BE2C (cell line): ENCODE results near the gene COL19A1.

Source experiments
- DNase-seq: peaks from one replicate; pipeline ENCODE4 v3.0.0-alpha.2; 2020
- H3K27me3 ChIP-seq: fragments of 250-450 bp; sonication (Bioruptor Pico); 2 replicates; pipeline ENCODE4 v1.5.1; 2020; ENCODE audit warnings: mild to moderate bottlenecking
- H3K36me3 ChIP-seq: fragments of 250-450 bp; sonication (Bioruptor Pico); 2 replicates; pipeline ENCODE4 v1.5.1; 2020; ENCODE audit warnings: mild to moderate bottlenecking
- H3K4me1 ChIP-seq: fragments of 250-450 bp; sonication (Bioruptor Pico); 2 replicates; pipeline ENCODE4 v1.5.1; 2020
- H3K4me3 ChIP-seq: 2 replicates; pipeline ENCODE4 v1.5.1; 2011; ENCODE audit warnings: low read depth, low read length
- H3K9me3 ChIP-seq: fragments of 250-450 bp; sonication (Bioruptor Pico); 2 replicates; pipeline ENCODE4 v1.5.1; 2020
- TF ChIP-seq, protein P1 (sequence below): IDR thresholded peaks from 2 replicates; pipeline ENCODE4 v1.5.1; 2012; ENCODE audit warnings: mild to moderate bottlenecking, low read depth, low read length

COL19A1 gene

DNA sequence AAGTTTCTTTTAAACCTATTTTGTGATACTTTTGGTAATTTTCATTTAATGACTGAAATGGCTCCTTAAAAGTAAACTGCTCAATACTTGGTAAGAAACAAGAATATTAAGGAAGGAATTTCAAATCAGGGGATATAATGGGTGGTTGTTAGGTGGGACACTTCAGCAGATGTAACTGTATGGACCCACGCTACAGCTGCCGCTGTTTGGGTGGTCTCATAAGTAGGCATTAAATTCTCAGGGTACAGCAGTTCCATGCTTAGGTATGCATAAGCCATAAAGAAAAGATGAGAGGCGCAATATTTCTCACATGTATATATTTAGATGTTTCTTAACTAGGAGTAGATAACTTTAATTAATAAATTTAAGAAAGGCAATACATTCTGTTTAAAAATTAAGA is 35.0 kb downstream of the COL19A1 start:
- Histone ChIP-seq H3K36me3 (no peaks in the 10 kb centered on the region), H3K27me3 (no peaks in the 10 kb centered on the region), H3K4me3 (no peak overlapping the region), H3K9me3 (no peaks in the 10 kb centered on the region), H3K4me1 (0 out of 2 replicates have a peak, but pooled peaks cover 4% of the 10 kb centered on the region)
- no peak for DNase-seq
- TF ChIP-seq, protein P1, sequence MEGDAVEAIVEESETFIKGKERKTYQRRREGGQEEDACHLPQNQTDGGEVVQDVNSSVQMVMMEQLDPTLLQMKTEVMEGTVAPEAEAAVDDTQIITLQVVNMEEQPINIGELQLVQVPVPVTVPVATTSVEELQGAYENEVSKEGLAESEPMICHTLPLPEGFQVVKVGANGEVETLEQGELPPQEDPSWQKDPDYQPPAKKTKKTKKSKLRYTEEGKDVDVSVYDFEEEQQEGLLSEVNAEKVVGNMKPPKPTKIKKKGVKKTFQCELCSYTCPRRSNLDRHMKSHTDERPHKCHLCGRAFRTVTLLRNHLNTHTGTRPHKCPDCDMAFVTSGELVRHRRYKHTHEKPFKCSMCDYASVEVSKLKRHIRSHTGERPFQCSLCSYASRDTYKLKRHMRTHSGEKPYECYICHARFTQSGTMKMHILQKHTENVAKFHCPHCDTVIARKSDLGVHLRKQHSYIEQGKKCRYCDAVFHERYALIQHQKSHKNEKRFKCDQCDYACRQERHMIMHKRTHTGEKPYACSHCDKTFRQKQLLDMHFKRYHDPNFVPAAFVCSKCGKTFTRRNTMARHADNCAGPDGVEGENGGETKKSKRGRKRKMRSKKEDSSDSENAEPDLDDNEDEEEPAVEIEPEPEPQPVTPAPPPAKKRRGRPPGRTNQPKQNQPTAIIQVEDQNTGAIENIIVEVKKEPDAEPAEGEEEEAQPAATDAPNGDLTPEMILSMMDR: no peak

DNA sequence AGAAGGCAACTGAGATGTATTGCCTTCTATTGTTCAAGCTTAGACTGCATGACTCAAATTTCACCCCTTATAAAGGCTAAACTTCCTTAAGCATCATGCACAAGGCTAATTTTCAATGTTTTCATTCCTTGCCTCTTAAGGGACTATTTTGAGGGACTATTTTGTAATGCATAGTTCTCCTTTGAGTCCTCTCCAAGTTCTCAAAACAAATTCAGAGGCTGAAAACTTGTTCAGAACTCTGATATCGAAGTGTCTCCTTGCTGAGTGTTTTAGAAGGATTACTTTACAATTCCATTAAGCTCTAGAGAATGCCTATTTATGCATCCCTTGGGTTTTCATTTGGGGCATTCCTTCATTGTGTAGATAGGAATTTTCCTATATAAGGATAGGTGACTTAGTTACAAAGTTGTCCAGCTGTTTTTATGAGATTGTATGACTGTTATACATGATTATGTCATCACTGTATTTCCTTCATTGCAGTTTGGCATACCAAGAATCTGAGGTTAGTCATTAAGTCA is 41.7 kb downstream of the COL19A1 start:
- H3K9me3 ChIP-seq: no peaks in the 10 kb centered on the region
- H3K4me3 ChIP-seq: no peak overlapping the region
- H3K4me1 ChIP-seq: no peaks in the 10 kb centered on the region
- H3K27me3 ChIP-seq: no peaks in the 10 kb centered on the region
- no peak for DNase-seq
- TF ChIP-seq, protein P1: no peak
- no peaks in the 10 kb centered on the region for H3K36me3 ChIP-seq

DNA sequence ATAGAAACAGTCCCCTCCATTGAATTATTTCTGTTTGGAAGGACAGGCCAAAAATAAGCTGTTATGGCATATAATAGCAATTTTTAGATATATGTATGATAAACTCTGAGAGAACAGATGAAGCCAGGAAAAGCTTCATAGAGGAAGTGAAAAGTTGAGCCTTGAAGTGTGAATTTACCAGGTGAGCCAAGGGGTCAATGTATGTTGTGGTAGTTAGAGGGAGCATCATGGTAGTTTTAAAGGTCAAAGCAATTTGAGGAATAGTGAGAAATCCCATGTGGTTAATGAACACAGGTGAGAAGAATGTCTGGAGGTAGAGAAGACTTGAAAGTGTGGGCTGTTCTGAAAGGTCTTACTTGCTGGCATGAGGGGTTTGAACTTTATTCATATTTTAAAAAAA is 47.0 kb downstream of the COL19A1 start:
- Histone ChIP-seq H3K4me3 (no peak overlapping the region), H3K4me1 (peaks cover 5% of the 10 kb centered on the region; the same call in 1 of the 2 replicates), H3K27me3 (no peaks in the 10 kb centered on the region), H3K9me3 (no peaks in the 10 kb centered on the region), H3K36me3 (no peaks in the 10 kb centered on the region)
- DNase-seq: no peak
- TF ChIP-seq, protein P1: no peak

DNA sequence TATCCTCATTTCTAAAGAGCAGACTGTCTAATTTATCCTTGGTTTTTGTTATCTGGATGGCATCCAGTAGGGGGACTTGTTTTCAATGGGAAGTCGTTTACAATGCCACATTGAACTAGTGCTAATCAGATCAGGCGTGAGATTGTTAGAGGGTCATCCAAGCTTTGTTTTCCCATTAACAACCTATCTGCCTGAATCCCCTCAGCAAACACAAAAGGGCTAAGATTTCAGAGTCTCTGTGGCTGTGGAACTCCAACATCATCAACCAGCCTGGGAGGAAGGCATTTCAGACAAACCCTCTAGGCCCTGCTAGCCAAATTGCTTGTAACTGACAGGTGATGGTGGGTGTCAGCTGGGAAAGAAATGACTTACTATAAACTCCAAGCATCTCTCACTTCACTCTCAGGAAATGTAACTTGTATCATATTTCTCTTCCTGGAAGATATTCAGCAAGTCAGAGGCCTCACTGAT is 47.7 kb downstream of the COL19A1 start:
- TF ChIP-seq, protein P1: peak; percentile 50
- H3K4me1 ChIP-seq: peaks cover 5% of the 10 kb centered on the region; the same call in 1 of the 2 replicates
- no peak for DNase-seq
- H3K4me3 ChIP-seq: no peak overlapping the region
- no peaks in the 10 kb centered on the region for H3K36me3 ChIP-seq
- no peaks in the 10 kb centered on the region for H3K27me3 ChIP-seq
- H3K9me3 ChIP-seq: no peaks in the 10 kb centered on the region

DNA sequence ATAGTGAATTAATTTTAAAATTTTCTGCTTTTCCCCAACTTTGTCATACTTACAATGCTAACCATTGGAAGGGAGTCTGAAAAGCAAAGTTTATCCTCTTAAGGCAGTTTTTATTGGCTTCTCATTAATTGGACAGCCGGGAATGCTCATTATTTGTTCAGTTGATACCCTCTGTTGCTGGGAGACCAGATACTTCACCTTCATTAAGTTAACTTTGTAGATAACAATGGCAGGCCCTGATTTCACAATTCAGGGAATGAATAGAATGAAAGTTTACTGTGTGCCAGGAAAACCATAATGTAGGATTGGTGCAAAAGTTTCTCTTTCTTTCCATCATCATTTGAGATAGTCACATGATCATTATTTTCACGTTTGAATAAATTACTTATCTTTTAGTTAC is 49.0 kb downstream of the COL19A1 start:
- H3K4me1 ChIP-seq: peaks cover 5% of the 10 kb centered on the region; the same call in 1 of the 2 replicates
- no peak overlapping the region for H3K4me3 ChIP-seq
- no peaks in the 10 kb centered on the region for H3K36me3 ChIP-seq
- TF ChIP-seq, protein P1: no peak
- H3K9me3 ChIP-seq: no peaks in the 10 kb centered on the region
- H3K27me3 ChIP-seq: no peaks in the 10 kb centered on the region
- no peak for DNase-seq

DNA sequence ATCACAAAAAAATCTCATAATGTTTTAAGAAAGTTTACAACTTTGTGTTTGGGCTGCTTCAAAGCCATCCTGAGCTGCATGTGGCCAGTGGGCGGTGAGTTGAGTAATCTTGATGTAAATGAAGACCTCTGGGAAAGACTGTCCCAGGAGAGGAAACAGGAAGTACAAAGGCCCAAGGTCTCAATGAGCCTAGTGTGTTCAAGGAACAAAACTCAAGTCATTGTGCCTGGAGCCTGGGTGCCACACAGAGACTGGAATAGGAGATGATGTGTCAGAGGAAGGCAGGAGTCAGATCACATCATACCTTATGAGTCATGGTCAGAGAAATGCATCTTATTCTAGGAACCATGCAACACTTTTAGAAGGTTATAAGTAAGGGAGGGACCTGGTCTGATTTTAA is 51.5 kb downstream of the COL19A1 start:
- TF ChIP-seq, protein P1: no peak

More for the DNA sequence above, 51.5 kb downstream of the COL19A1 start:
- Histone ChIP-seq H3K9me3 (no peaks in the 10 kb centered on the region), H3K27me3 (no peaks in the 10 kb centered on the region), H3K4me3 (no peak overlapping the region), H3K4me1 (peaks cover 5% of the 10 kb centered on the region; the same call in 1 of the 2 replicates), H3K36me3 (no peaks in the 10 kb centered on the region)
- no peak for DNase-seq
